Motor neuron (in vitro differentiated cells): ENCODE results near the gene STRN4. TPM values are rescaled to one million over a fixed set of nuclear protein-coding genes. Genes with fewer than 3 reads are reported as not detected.
"Not testable (repeated sequence)": the region's sequence is repeated elsewhere in the genome, so short reads cannot be mapped to it uniquely, and the experiment has no call there.

Source experiments
- ATAC-seq, 8 experiments: fragments of 200-7000 bp; cut with Tn5 transposase; replicated peaks in 6 of 8; 2 replicates each; pipeline ENCODE4 v1.8.0; 2021; ENCODE audit warnings: mild to moderate bottlenecking in 8 of 8, moderate library complexity in 8 of 8
- H3K27ac ChIP-seq, 2 donors: fragments of 250-450 bp; sonication (Bioruptor Pico); 2 replicates each; pipeline ENCODE4 v1.9.0; 2021; ENCODE audit warnings: antibody characterized with exemption in 2 of 2, mild to moderate bottlenecking in 2 of 2, moderate library complexity in 1 of 2
- H3K4me1 ChIP-seq, 2 donors: fragments of 250-450 bp; sonication (Bioruptor Pico); replicated peaks in 1 of 2; 2 replicates each; pipeline ENCODE4 v1.6.1; 2021; ENCODE audit warnings: antibody characterized with exemption in 2 of 2, mild to moderate bottlenecking in 2 of 2, moderate library complexity in 1 of 2
- H3K4me3 ChIP-seq, 5 donors: fragments of 250-450 bp; sonication (Bioruptor Pico); 2 replicates each; pipeline ENCODE4 v1.9.0; 2021; ENCODE audit warnings: antibody characterized with exemption in 5 of 5, mild to moderate bottlenecking in 5 of 5, moderate library complexity in 4 of 5
- WGBS, 10 experiments: fragments of 450-650 bp; shearing (Covaris generic); methylation state at CpG; one replicate each; pipeline ENCODE4 v1.0.0; 2022; 5-methylcytosine and 5-hydroxymethylcytosine counted together
- in situ Hi-C, 9 experiments: fragments of 400-800 bp; cut with MboI; loops; one replicate each; pipeline ENCODE4 v1.15.0; 2021; ENCODE audit warnings: low sequenced_read_pairs in 9 of 9, low pct_unique_long_range_greater_than_20kb in 2 of 9; ENCODE audit not compliant: unreplicated experiment in 9 of 9
- total RNA-seq, 8 experiments: library from RNA; unstranded; fragments of 300-600 nt; gene quantifications; 2 replicates each; pipeline versions ENCODE4 v1.2.3 to v1.2.4, GENCODE V29; 2022

Gene STRN4
- total RNA-seq, 8 experiments from 2014 or later = 37.2 to 94.3 (median 75.1) TPM

DNA sequence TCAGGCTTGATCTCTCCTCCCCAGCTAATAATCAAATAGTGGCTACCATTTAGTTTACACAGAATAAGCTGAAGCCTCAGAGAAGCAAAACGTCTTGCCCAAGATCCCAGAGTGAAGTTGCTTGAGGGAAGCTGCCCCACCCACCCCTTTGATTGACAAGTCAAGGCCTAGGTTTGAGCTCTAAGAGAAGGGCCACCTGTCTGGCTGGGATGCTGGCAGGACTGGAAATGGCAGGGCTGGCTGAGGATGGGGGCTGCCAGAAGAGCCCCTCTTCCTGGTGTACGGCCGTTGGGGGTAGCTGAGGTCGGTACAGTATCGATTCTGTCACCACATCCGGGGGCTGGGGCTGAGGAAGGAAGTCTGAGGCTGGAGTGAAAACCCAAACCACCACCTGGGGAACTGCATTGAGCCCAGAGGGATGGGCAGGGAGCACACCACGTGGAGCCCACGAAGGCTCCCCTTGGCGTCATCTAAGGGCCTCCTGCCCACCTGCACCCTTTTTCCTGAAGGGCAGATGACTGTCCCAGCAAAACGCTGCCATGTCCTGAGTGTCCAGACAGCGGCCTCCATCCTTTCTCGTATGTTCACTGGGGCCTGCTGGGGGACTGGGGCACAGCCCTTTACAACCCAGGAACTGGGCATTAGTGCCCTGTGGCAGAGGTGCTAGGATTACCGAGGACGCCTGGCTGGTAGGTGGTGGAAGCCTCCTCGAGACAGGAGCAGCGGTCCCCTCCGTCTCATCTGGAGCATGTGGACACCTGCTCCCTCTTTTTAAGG, 27.9 kb downstream of the STRN4 start:
- ATAC-seq = no peak
- Histone ChIP-seq H3K4me1 (peaks cover 0 to 9% of the 10 kb centered on the region in 2 donors), H3K27ac (no peak overlapping the region), H3K4me3 (peak overlapping the region in 1 of 5 donors; percentile 62)
- in situ Hi-C loops = no loop called here
- 0 to 100% (median 65%) methylated on average over 1 to 5 of the region's 17 CpGs; no CpG with 5 or more reads in 5 of the 10 experiments for WGBS, 10 experiments

DNA sequence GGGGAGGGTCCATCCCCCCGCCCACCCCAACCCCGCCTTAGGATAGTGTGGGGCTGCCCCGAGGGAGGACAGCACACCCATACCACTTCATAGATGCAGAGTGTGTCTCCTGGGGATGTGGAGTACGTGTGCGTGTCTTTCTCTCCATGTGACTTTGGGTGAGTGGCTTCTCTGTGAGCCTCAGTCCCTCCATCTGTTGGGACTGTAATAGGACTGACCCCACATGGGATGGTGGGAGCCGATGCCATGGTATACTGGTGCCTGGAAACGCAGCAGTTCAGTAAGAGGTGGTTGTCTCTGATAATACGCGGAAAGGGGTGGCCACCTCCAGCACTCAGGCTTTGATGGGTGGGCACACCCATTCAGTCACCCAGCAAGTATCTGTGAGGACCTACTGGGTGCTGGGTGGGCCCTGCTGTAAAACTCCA, 28.5 kb downstream of the STRN4 start:
- peak overlapping the region; percentile 57 to 96 (median 64) for H3K4me3 ChIP-seq
- ATAC-seq = peak in 5 of 8 experiments; percentile 0 to 2 (median 1)
- in situ Hi-C loops = no loop called here
- WGBS, 10 experiments = 44 to 60% methylated on average over 2 to 3 of the region's 9 CpGs; no CpG with 5 or more reads in 8 of the 10 experiments
- H3K4me1 ChIP-seq = peaks cover 0 to 9% of the 10 kb centered on the region in 2 donors
- no peak overlapping the region for H3K27ac ChIP-seq

DNA sequence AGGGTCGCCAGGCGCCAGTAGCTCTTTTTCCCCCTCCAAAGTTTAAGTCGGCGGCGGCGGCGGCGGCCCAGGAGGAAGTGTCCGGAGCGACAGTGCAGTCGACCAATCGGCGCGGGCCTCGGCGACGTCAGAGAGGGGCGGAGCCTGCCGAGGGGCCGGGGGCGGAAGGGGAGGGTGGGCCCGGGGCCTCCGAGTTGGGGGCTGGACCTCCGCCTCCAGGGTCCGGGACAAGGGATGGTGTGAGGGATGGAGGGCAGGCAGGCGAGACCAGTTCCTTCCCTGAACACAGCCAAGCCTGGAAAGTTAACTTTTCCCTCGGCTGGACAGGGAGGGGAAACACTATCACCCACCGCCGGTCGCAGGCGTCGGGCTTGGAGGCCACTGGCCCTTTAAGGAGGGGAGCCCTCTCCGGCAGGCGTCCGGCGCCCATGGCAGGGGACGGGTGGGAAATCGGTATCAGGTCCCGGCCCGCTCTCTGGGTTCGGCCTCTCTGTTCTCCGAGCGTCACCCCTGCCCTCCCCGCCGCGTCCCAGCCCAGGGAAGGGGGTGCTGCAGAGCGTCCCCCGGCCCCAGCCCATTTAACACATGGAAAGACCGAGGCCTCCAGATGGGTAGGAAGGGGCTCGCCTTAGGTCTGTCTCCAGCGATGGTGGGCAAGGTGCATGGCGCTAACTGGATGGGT, 29.1 kb downstream of the STRN4 start, which contains the start of gene PRKD2:
TSS of gene PRKD2 (minus strand) at position 81 of the 682 bp plus-strand sequence. CDS start 744 bp downstream, outside the sequence.
- peak within 1 kb of the TSS; percentile 57 to 96 (median 64) for H3K4me3 ChIP-seq
- H3K27ac ChIP-seq = peak within 1 kb of the TSS; percentile 11 to 18
- peaks cover 0 to 9% of the 10 kb centered on the region in 2 donors for H3K4me1 ChIP-seq
- ATAC-seq = peak; percentile 64 to 85 (median 84)
- no CpG with 5 or more reads among the region's 52 CpGs for WGBS, 10 experiments
- in situ Hi-C loops = no loop called here

DNA sequence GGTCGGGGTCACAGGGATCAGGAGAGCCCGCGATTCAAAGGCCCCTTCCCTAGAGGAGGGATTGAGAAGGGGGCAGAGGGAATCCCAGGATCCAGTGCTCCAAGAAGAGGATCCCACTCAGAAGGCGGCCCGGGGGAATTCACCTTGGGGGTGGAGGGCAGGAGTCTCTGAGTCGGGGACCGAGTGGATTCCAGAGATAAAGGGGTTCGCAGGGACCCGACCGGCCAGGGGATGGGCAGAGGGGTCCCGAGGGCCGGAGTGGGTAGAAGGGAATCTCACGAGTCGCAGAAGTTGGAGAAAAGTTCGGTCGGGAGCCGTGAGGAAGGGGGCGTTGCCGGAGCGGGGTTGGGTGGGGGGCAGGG, 29.6 kb downstream of the STRN4 start:
- H3K4me3 ChIP-seq = peak overlapping the region; percentile 57 to 96 (median 64)
- no peak overlapping the region for H3K27ac ChIP-seq
- peak in 7 of 8 experiments; percentile 1 to 23 (median 15) for ATAC-seq
- H3K4me1 ChIP-seq = peaks cover 0 to 9% of the 10 kb centered on the region in 2 donors
- in situ Hi-C loops = no loop called here
- 0% methylated on average over 1 to 3 of the region's 20 CpGs; no CpG with 5 or more reads in 8 of the 10 experiments for WGBS, 10 experiments

DNA sequence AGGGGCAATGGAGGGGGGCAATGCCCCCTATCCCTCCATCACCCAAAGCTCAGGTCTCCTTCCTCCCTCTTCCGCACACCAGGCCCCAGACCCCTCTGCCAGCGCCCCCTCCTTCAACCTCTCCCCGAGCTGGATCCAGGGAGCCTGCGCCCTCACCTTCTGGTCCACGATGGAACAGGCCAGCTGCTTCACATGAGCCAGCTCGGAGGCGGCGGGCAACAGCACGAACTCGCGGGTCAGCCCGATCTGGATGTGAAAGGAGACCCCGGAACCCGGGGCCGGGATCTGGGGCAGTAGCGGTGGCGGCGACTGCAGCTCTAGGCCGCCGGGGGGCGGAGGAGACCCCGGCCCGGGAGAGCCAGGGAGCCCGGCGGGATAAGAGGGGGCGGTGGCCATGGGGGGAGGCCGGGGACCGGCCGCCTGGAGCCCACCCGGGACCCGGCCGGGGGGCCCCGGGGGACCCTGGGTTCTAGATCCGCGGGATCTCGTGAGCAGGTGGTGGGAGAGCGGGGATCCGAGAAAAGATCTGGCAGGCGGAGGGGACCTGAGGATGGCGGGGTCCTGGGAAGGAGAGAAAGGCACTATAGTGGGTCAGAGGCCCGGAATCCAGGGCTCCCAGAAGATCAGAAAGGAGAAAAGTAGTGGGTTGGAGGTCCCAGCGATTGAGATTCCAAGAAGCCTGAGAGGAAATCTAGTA, 30.1 kb downstream of the STRN4 start:
- Histone ChIP-seq H3K4me1 (peaks cover 0 to 9% of the 10 kb centered on the region in 2 donors), H3K4me3 (peak overlapping the region; percentile 57 to 96 (median 64)), H3K27ac (no peak overlapping the region)
- WGBS, 10 experiments = 0% methylated on average over 3 of the region's 42 CpGs; no CpG with 5 or more reads in 9 of the 10 experiments
- ATAC-seq = peak in 6 of 8 experiments; percentile 0 to 28 (median 18)
- in situ Hi-C loops = no loop called here

DNA sequence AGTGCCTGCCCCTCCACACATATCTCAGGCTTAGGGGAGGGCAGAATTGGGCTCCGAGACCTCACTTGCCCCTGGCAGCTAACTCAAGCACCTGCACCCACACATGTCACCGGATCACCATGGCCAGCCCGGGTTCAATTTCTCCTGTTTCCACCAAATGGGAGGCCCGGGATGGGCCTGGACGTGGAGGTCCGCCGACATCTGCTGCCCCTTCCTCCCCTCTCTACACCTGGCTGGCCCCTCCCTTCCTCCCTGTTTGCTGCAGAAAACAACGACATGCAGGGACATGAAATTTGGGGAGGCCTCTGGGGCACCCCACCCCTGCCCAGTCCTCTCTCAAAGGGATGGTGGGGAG, 30.7 kb downstream of the STRN4 start:
- no peak for ATAC-seq
- WGBS, 10 experiments = 4 to 7% methylated on average over 2 to 4 of the region's 8 CpGs; no CpG with 5 or more reads in 8 of the 10 experiments
- H3K4me1 ChIP-seq = peaks cover 0 to 9% of the 10 kb centered on the region in 2 donors

DNA sequence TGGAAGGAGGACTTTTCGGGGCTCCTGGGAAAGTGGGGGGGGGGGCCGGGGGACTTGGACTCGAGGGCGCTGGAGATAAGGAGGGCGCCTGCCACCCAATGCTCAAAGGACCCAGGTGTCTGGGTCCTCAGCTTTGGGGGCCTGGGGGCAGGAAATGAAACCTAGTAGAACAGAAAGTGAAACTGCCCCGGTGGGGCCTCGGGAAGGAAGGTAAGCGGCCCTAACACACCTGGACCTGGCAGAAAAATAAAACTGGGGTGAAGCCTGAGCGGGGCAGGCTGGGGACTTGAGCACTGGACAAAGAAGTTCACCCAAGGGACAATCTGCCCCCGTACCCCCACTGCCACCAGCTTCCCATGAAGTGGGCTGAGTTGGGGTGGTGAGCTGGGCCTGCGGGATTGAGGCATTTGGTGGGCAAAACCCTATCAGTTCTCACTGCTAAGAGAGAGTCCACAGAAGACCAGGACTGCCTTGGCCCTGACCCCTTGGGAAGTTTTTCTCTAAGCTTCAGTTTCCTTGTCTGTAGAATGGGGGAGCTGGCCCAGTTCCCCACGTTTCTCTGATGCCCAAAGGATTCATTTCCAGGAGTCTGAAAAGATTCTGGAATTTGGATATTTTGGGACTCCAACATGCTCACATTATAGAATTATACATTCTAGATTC, 31.7 kb downstream of the STRN4 start:
- Histone ChIP-seq H3K4me1 (peaks cover 0 to 9% of the 10 kb centered on the region in 2 donors), H3K4me3 (peak overlapping the region in 2 of 5 donors; percentile 28 to 29), H3K27ac (no peak overlapping the region)
- ATAC-seq = peak in 3 of 8 experiments; percentile 1 to 5 (median 2)
- 0 to 90% (median 33%) methylated on average over 1 to 3 of the region's 12 CpGs; no CpG with 5 or more reads in 2 of the 10 experiments for WGBS, 10 experiments
- in situ Hi-C loops = no loop called here

More for the DNA sequence above, 30.7 kb downstream of the STRN4 start:
- no peak overlapping the region for H3K27ac ChIP-seq
- in situ Hi-C loops = no loop called here
- H3K4me3 ChIP-seq = peak overlapping the region; percentile 57 to 96 (median 64)

DNA sequence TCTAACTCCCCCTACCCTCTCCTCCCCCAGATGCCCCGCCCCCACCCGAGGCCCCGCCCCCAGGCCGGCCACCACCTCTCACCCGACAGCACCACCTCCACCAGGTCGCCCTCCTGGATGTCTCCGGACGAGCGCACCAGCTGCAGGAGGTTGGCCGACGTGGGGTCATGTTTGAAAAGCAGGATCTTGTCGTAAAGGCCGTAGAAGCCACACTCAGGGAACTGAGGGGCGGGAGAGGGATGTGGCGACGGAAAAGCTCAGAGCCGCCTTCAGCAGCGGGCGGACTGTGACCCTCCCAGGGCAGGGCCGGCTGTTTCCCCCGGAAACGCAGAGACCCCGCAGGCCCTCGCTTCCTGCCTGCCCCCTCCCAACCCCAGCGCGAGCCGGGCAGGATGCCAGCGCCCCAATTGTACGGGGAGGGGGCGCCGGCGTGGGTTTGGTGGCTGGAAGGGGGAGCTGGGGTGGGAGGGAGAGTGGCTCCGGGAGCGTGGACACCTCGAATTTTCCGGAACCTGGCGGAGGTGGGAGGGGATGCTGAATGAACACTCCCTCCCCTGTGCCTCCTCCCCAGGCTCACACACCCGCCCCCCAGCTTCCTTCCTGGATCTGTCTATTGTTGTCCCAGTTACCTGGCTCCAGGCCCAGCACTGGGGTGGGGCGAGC, 32.3 kb downstream of the STRN4 start:
- H3K27ac ChIP-seq = peak overlapping the region in 1 of 2 donors; percentile 8
- whole genome bisulfite sequencing, 10 experiments = no CpG with 5 or more reads among the region's 39 CpGs
- H3K4me3 ChIP-seq = peak overlapping the region in 4 of 5 donors; percentile 13 to 29 (median 24)
- in situ Hi-C loops = no loop called here
- peak; percentile 9 to 61 (median 34) for ATAC-seq
- H3K4me1 ChIP-seq = peaks cover 0 to 9% of the 10 kb centered on the region in 2 donors

DNA sequence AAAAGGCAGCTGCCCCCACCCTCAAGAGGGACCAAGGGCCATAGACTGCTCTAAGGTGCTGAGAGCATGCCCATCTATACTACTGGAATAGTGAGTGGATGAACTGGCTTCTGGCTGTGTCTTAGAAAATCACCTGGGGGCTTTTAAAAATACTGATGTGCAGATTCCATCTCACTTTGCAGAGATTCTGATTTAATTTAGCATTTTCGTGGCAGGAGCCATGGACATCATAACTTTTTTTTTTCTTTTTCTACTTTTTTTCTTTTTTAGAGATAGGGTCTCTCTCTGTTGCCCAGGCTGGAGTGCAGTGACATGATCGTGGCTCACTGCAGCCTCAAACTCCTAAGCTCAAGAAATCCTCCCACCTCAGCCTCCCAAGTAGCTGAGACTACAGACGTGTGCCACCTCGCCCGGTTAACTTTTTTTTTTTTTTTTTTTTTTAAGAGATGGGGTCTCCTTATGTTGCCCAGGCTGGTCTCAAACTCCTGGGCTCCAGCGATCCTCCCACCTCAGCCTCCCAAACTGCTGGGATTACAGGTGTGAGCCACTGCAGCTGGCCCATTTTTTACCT, 33.4 kb downstream of the STRN4 start:
- WGBS, 10 experiments = 51 to 100% (median 100%) methylated on average over 2 to 6 of the region's 6 CpGs; no CpG with 5 or more reads in 1 of the 10 experiments
- H3K4me3 ChIP-seq, H3K27ac ChIP-seq, ATAC-seq, in situ Hi-C loops, H3K4me1 ChIP-seq: not testable (repeated sequence)

DNA sequence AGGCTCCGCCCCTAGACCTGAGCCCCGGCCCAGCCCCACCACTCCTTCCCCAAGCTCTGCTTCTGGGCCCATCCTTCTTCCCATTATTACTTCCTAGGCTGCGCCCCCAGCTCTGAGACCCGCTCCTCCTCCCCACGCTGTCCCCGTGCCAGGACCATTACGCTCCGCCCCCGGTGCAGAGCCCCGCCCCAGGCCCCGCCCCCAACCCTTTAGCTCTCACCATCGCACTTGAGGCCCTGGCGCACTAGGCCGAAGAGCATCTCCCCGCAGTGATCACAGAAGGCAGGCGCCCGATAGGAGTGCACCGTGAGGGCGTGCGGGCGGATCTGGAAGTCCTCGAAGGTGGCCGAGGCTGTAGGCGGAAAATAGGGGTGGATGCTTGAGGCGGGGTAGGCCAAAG, 35.6 kb downstream of the STRN4 start:
- Histone ChIP-seq H3K4me3 (no peak overlapping the region), H3K27ac (no peak overlapping the region), H3K4me1 (peaks cover 0 to 7% of the 10 kb centered on the region in 2 donors)
- ATAC-seq = peak in 3 of 8 experiments; percentile 8 to 21 (median 12)
- in situ Hi-C loops = no loop called here
- 100% methylated on average over 1 to 2 of the region's 25 CpGs; no CpG with 5 or more reads in 8 of the 10 experiments for WGBS, 10 experiments

DNA sequence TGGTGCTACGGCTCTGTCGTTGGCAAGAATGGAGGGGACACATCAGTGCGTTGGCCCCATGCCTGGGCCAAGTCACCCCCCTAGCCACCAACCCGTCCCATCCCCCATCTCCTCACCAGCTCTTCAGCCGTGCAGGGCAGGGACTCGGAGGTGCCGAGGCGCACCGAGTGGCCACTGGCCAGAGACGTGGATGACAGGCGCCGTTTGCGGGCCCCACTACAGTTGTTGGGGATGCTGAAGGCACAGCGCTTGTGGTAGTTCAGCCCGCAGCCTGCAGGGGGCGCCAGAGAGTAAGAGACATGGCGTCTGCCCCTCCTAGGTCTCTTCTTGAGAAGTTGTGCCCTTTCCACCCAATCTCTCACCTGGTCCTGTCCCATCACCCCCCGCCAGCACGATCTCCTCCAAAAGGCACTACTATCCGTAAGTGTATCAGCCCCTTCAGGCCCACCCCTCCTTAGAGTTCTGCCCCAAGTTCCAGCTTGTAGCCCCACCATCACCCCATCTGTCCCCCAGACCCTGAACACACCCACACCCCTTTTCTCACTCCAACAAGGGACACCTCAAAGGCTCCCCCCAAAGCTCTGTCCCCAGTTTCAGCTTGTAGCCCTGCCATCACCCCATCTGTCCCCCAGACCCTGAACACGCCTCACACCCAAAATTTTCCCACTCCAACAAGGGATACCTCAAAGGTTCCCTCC, 41.7 kb downstream of the STRN4 start:
- ATAC-seq = peak in 7 of 8 experiments; percentile 27 to 91 (median 34)
- WGBS, 10 experiments = 26% methylated on average over 5 of the region's 21 CpGs; no CpG with 5 or more reads in 9 of the 10 experiments
- Histone ChIP-seq H3K27ac (no peak overlapping the region), H3K4me3 (no peak overlapping the region), H3K4me1 (no peaks in the 10 kb centered on the region)
- in situ Hi-C loops = no loop called here
